HCT116 (cell line): ENCODE data around the gene CARMIL1. TPM values are rescaled to one million over a fixed set of nuclear protein-coding genes. Genes with fewer than 3 reads are reported as not detected.

Experiments used
- ATAC-seq: fragments of 200-7000 bp; cut with Tn5 transposase; 2 replicates; pipeline ENCODE4 v1.9.1; 2020; ENCODE audit warnings: mild to moderate bottlenecking, moderate library complexity
- BruUV-seq: library from RNA; stranded (reverse); fragments of 400-500 nt; replicated peaks from 2 replicates; lab custom pipeline; 2021; lab: Mats Ljungman, UMichigan
- CTCF ChIA-PET: fragments of 300-600 bp; sonication (Branson Sonifier 250); formaldehyde crosslinking; loops from one replicate; lab custom pipeline; 2021; ENCODE audit warnings: antibody characterized with exemption; lab: Charles Lee
- POLR2A ChIA-PET: fragments of 300-600, 350-600 bp; sonication (Branson Sonifier 250); formaldehyde crosslinking; loops from one replicate; lab custom pipeline; 2021; ENCODE audit warnings: antibody characterized with exemption; lab: Charles Lee
- RAD21 ChIA-PET, 2 experiments: fragments of 300-600 bp; sonication (Branson Sonifier 250); formaldehyde crosslinking; loops; one replicate each; lab custom pipeline; 2023; ENCODE audit warnings: low total read pairs in 2 of 2; ENCODE audit not compliant: uncharacterized antibody in 2 of 2, unreplicated experiment in 2 of 2, low non-redundant PET in 1 of 2; lab: Charles Lee
- DNase-seq: peaks from one replicate; pipeline ENCODE4 v3.0.0-alpha.2; 2010; ENCODE audit warnings: low read depth, low spot score
- H2AFZ ChIP-seq: fragments of 200-600 bp; shearing (Covaris generic), sonication (generic); 2 replicates; pipeline ENCODE4 v1.6.1; 2017; ENCODE audit warnings: low read depth, mixed run types, mixed read lengths, antibody characterized with exemption, low read length; ENCODE audit not compliant: poor library complexity, severe bottlenecking
- H3K27ac ChIP-seq: 2 replicates; pipeline ENCODE4 v1.5.1; 2012; ENCODE audit warnings: low read depth, low read length
- H3K27me3 ChIP-seq: fragments of 200-600 bp; sonication (generic); 2 replicates; pipeline ENCODE4 v1.6.1; 2016; ENCODE audit warnings: mixed run types, low read length, mixed read lengths; ENCODE audit not compliant: insufficient read depth
- H3K36me3 ChIP-seq, 2 experiments: fragments of 200-500 bp in 1 of 2; fragments of 200-600 bp in 1 of 2; sonication (Bioruptor generic) in 1 of 2; sonication (generic) in 1 of 2; 2 replicates each; pipeline versions ENCODE4 v1.5.1 to v1.6.1; 2014 to 2016; ENCODE audit warnings: low read length in 2 of 2, inconsistent platforms in 1 of 2, mixed read lengths in 1 of 2, mixed run types in 1 of 2; ENCODE audit not compliant: insufficient read depth in 2 of 2, control insufficient read depth in 1 of 2
- H3K4me1 ChIP-seq, 2 experiments: fragments of 200-600 bp in 1 of 2; sonication (generic) in 1 of 2; 2 replicates each; pipeline versions ENCODE4 v1.5.1 to v1.6.1; 2012 to 2017; ENCODE audit warnings: low read length in 2 of 2, inconsistent platforms in 1 of 2, mild to moderate bottlenecking in 1 of 2, mixed read lengths in 1 of 2, mixed run types in 1 of 2, moderate library complexity in 1 of 2; ENCODE audit not compliant: insufficient read depth in 2 of 2, control insufficient read depth in 1 of 2
- H3K4me2 ChIP-seq: fragments of 200-600 bp; sonication (generic); 2 replicates; pipeline ENCODE4 v1.6.1; 2017; ENCODE audit warnings: mixed run types, low read length, mixed read lengths
- H3K4me3 ChIP-seq, 2 experiments: fragments of 200-600 bp in 1 of 2; sonication (generic) in 1 of 2; replicated peaks in 1 of 2; 2 replicates each; pipeline ENCODE4 v1.5.1; 2011 to 2016; ENCODE audit warnings: low read length in 2 of 2, control low read depth in 1 of 2, low read depth in 1 of 2, mild to moderate bottlenecking in 1 of 2, mixed read lengths in 1 of 2, mixed run types in 1 of 2
- H3K79me2 ChIP-seq: fragments of 200-600 bp; sonication (generic); 2 replicates; pipeline ENCODE4 v1.6.1; 2017; ENCODE audit warnings: mild to moderate bottlenecking, mixed run types, low read length, moderate library complexity, mixed read lengths; ENCODE audit not compliant: insufficient read depth
- H3K9ac ChIP-seq: fragments of 200-600 bp; sonication (generic); 2 replicates; pipeline ENCODE4 v1.6.1; 2016; ENCODE audit warnings: low read length, mixed read lengths
- H3K9me2 ChIP-seq: fragments of 200-600 bp; sonication (generic), shearing (Covaris generic); 2 replicates; pipeline ENCODE4 v1.6.1; 2017; ENCODE audit warnings: mixed run types, mild to moderate bottlenecking, moderate library complexity; ENCODE audit not compliant: insufficient read depth
- H3K9me3 ChIP-seq, 2 experiments: fragments of 200-500 bp in 1 of 2; fragments of 200-600 bp in 1 of 2; sonication (Bioruptor generic) in 1 of 2; sonication (generic) in 1 of 2; 2 replicates each; pipeline ENCODE4 v1.6.1; 2014 to 2017; ENCODE audit warnings: low read length in 2 of 2, mixed read lengths in 2 of 2, inconsistent platforms in 1 of 2, low read depth in 1 of 2, mild to moderate bottlenecking in 1 of 2, mixed run types in 1 of 2, moderate library complexity in 1 of 2; ENCODE audit not compliant: control insufficient read depth in 1 of 2, insufficient read depth in 1 of 2
- H4K20me1 ChIP-seq: fragments of 200-600 bp; sonication (generic), shearing (Covaris generic); 2 replicates; pipeline ENCODE4 v1.6.1; 2017; ENCODE audit warnings: mixed run types, mild to moderate bottlenecking, moderate library complexity; ENCODE audit not compliant: insufficient read depth
- CBX3 ChIP-seq: IDR thresholded peaks from 2 replicates; pipeline ENCODE4 v1.6.1; 2012; ENCODE audit warnings: low read depth
- CTCF ChIP-seq, 3 experiments: fragments of 200-600 bp in 1 of 3; sonication (generic) in 1 of 3; IDR thresholded peaks in 2 of 3; conservative IDR thresholded peaks in 1 of 3; 2 replicates each; pipeline ENCODE4 v1.5.1; 2012 to 2017; ENCODE audit warnings: low read depth in 2 of 3, low read length in 2 of 3, antibody characterized with exemption in 1 of 3, borderline replicate concordance in 1 of 3, control low read depth in 1 of 3, mild to moderate bottlenecking in 1 of 3, mixed read lengths in 1 of 3, mixed run types in 1 of 3, moderate library complexity in 1 of 3; ENCODE audit not compliant: insufficient read depth in 1 of 3
- EGR1 ChIP-seq: IDR thresholded peaks from 2 replicates; pipeline ENCODE4 v1.6.1; 2012; ENCODE audit warnings: low read depth
- EZH2phosphoT487 ChIP-seq: fragments of 200-600 bp; IDR thresholded peaks from 2 replicates; pipeline ENCODE4 v1.6.1; 2018; ENCODE audit warnings: antibody characterized with exemption, borderline replicate concordance
- POLR2A ChIP-seq: IDR thresholded peaks from 2 replicates; pipeline ENCODE4 v1.7.0; 2011; ENCODE audit warnings: borderline replicate concordance; ENCODE audit not compliant: insufficient read depth, insufficient read length; ENCODE audit errors: extremely low read depth
- RAD21 ChIP-seq: IDR thresholded peaks from 2 replicates; pipeline ENCODE4 v1.6.1; 2012; ENCODE audit warnings: low read depth, mild to moderate bottlenecking
- SIN3A ChIP-seq: IDR thresholded peaks from 2 replicates; pipeline ENCODE4 v1.6.1; 2012; ENCODE audit warnings: low read depth
- SRF ChIP-seq: IDR thresholded peaks from 2 replicates; pipeline ENCODE4 v1.6.1; 2012; ENCODE audit warnings: low read depth
- TCF7L2 ChIP-seq: IDR thresholded peaks from 2 replicates; pipeline ENCODE4 v1.7.0; 2011; ENCODE audit warnings: borderline replicate concordance, inconsistent platforms; ENCODE audit not compliant: insufficient read depth, insufficient read length; ENCODE audit errors: extremely low read depth
- intact Hi-C: fragments of 100-400 bp; cut with micrococcal nuclease; formaldehyde crosslinking; loops from 2 replicates; pipeline ENCODE4 v1.10.0; 2022
- total RNA-seq: library from RNA; stranded (reverse); gene quantifications from one replicate; pipeline ENCODE4 v1.2.1, GENCODE V29; 2021; ENCODE audit not compliant: unreplicated experiment

Gene CARMIL1
- total RNA-seq, 1 experiment from 2014 or later: 21.7 TPM

GRCh38 chr6:25583099-25583498, 303.9 kb downstream of the CARMIL1 start:
- no peak overlapping the region for H3K27ac ChIP-seq
- POLR2A ChIA-PET: no interaction called here
- H3K79me2 ChIP-seq: no peaks in the 10 kb centered on the region
- CTCF ChIA-PET: no interaction called here
- H3K36me3 ChIP-seq: no peaks in the 10 kb centered on the region
- TF ChIP-seq CTCF (IDR thresholded peaks at IDR 0.05 in 2 of 3, conservative IDR thresholded peaks at IDR 0.05 in 1 of 3; ENCODE audit: borderline replicate concordance in 1 of 3, insufficient read depth in 1 of 3, low read depth in 2 of 3, low read length in 2 of 3) (no peak), EZH2phosphoT487 (no peak), SIN3A (no peak), CBX3 (no peak)
- no peaks in the 10 kb centered on the region for H3K9me3 ChIP-seq
- ATAC-seq (no peak), DNase-seq (no peak)
- no peaks in the 10 kb centered on the region for H4K20me1 ChIP-seq
- no peak overlapping the region for H3K4me2 ChIP-seq
- RAD21 ChIA-PET: no interaction called here
- no peaks in the 10 kb centered on the region for H3K27me3 ChIP-seq
- H3K4me3 ChIP-seq: no peak overlapping the region
- H3K9me2 ChIP-seq: no peaks in the 10 kb centered on the region
- no peaks in the 10 kb centered on the region for H3K4me1 ChIP-seq
- H2AFZ ChIP-seq: no peak overlapping the region
- intact Hi-C loops: no loop called here
- no peak overlapping the region for H3K9ac ChIP-seq
- no TSS peak for BruUV-seq

- ChIA-PET RAD21 (no interaction called here), CTCF (no interaction called here), POLR2A (no interaction called here)
- H3K9ac ChIP-seq: no peak overlapping the region
- H4K20me1 ChIP-seq: no peaks in the 10 kb centered on the region
- no peak overlapping the region for H3K4me2 ChIP-seq
- intact Hi-C loops: no loop called here
- ATAC-seq (no peak), DNase-seq (no peak)
- BruUV-seq: no TSS peak
- H3K79me2 ChIP-seq: no peaks in the 10 kb centered on the region
- H3K36me3 ChIP-seq: no peaks in the 10 kb centered on the region
- no peaks in the 10 kb centered on the region for H3K9me2 ChIP-seq
- no peak overlapping the region for H3K27ac ChIP-seq
- H2AFZ ChIP-seq: no peak overlapping the region
- no peaks in the 10 kb centered on the region for H3K9me3 ChIP-seq
- H3K4me3 ChIP-seq: no peak overlapping the region
- TF ChIP-seq CBX3: no peak
- TF ChIP-seq TCF7L2: no peak
- TF ChIP-seq RAD21: no peak
- TF ChIP-seq POLR2A: no peak
- TF ChIP-seq SIN3A: no peak
- no peak for TF ChIP-seq EGR1
- TF ChIP-seq SRF: no peak
- no peaks in the 10 kb centered on the region for H3K27me3 ChIP-seq
- no peaks in the 10 kb centered on the region for H3K4me1 ChIP-seq
Measured at GRCh38 chr6:25583906-25584305, 304.7 kb downstream of the CARMIL1 start.
